H1 (cell line): ENCODE results near the gene PIK3R6. TPM values are rescaled to one million over a fixed set of nuclear protein-coding genes. Genes with fewer than 3 reads are reported as not detected.

ENCODE experiments used
- BRCA1 ChIP-seq: IDR thresholded peaks from 2 replicates; pipeline ENCODE4 v1.6.1; 2012; ENCODE audit warnings: low read depth, low read length, improper control_type of control experiment
- CBX8 ChIP-seq: fragments of 300-800, 300-1000 bp; sonication (generic); IDR thresholded peaks from 2 replicates; pipeline ENCODE4 v1.7.1; 2016; ENCODE audit warnings: low read depth, low read length, borderline replicate concordance
- CREB1 ChIP-seq: IDR thresholded peaks from 2 replicates; pipeline ENCODE4 v1.6.1; 2012; ENCODE audit warnings: inconsistent platforms
- EGR1 ChIP-seq: IDR thresholded peaks from 2 replicates; pipeline ENCODE4 v1.6.1; 2011; ENCODE audit warnings: low read depth, low read length, borderline replicate concordance
- FOSL1 ChIP-seq: IDR thresholded peaks from 2 replicates; pipeline ENCODE4 v1.6.1; 2011; ENCODE audit warnings: mild to moderate bottlenecking, low read depth, low read length, moderate library complexity; ENCODE audit not compliant: insufficient read depth
- HDAC6 ChIP-seq: IDR thresholded peaks from one replicate; pipeline ENCODE4 v1.7.1; 2012; ENCODE audit warnings: low read depth, mild to moderate bottlenecking, inconsistent platforms, low read length, moderate library complexity
- NANOG ChIP-seq: IDR thresholded peaks from 2 replicates; pipeline ENCODE4 v1.6.1; 2011; ENCODE audit warnings: low read length, low read depth, mild to moderate bottlenecking, inconsistent platforms; ENCODE audit not compliant: insufficient read depth, poor library complexity, severe bottlenecking
- POLR2A ChIP-seq, 2 experiments: IDR thresholded peaks; 1 replicate in 1 of 2; 2 replicates in 1 of 2; pipeline ENCODE4 v1.6.1; 2011; ENCODE audit warnings: low read depth in 2 of 2, low read length in 2 of 2, mild to moderate bottlenecking in 2 of 2; ENCODE audit errors: control extremely low read depth in 1 of 2
- SAP30 ChIP-seq: fragments of 300-600 bp; sonication (generic); IDR thresholded peaks from 2 replicates; pipeline ENCODE4 v1.7.1; 2012; ENCODE audit warnings: low read length, moderate library complexity, mild to moderate bottlenecking, inconsistent platforms; ENCODE audit not compliant: insufficient read depth, insufficient replicate concordance
- SIN3A ChIP-seq, 2 experiments: IDR thresholded peaks in 1 of 2; conservative IDR thresholded peaks in 1 of 2; 2 replicates each; pipeline ENCODE4 v1.6.1; 2011 to 2012; ENCODE audit warnings: low read length in 2 of 2, improper control_type of control experiment in 1 of 2, low read depth in 1 of 2, mild to moderate bottlenecking in 1 of 2
- SP2 ChIP-seq: IDR thresholded peaks from 2 replicates; pipeline ENCODE4 v1.6.1; 2012; ENCODE audit warnings: mild to moderate bottlenecking, low read length, inconsistent platforms
- SP4 ChIP-seq: IDR thresholded peaks from 2 replicates; pipeline ENCODE4 v1.6.1; 2012; ENCODE audit warnings: low read length, inconsistent platforms
- polyA plus RNA-seq, 7 experiments: library from polyadenylated mRNA; depleted of rRNA in 3 of 7; stranded (reverse) in 5 of 7; unstranded in 2 of 7; fragments of >200 nt in 5 of 7; fragments of 200-250 nt in 2 of 7; gene quantifications; 1 replicate in 5 of 7; 2 replicates in 1 of 7; 4 replicates in 1 of 7; pipeline versions ENCODE4 v1.2.1 to v1.2.3, GENCODE V29; 2011 to 2013; ENCODE audit warnings: missing spikeins in 2 of 7, mixed read lengths in 2 of 7
- total RNA-seq: library from RNA; stranded (reverse); fragmentation: NEBNext Ultra II Directional; extraction: Animal tissue kit (Norgen Biotek cat#: 25700); gene quantifications from 2 replicates; pipeline ENCODE4 v1.2.1, GENCODE V29; 2021
- TF ChIP-seq, protein P1 (sequence below): fragments of 300-600 bp; sonication (generic); IDR thresholded peaks from 2 replicates; pipeline ENCODE4 v1.7.1; 2012; ENCODE audit warnings: low read length, moderate library complexity, mild to moderate bottlenecking, inconsistent platforms; ENCODE audit not compliant: insufficient replicate concordance

The PIK3R6 gene
- total and polyA plus RNA-seq, 2 of the 8 experiments (the other 6 are each of a cell fraction or from before 2014, with no cell fraction given) = 0.24 to 1.2 TPM

DNA sequence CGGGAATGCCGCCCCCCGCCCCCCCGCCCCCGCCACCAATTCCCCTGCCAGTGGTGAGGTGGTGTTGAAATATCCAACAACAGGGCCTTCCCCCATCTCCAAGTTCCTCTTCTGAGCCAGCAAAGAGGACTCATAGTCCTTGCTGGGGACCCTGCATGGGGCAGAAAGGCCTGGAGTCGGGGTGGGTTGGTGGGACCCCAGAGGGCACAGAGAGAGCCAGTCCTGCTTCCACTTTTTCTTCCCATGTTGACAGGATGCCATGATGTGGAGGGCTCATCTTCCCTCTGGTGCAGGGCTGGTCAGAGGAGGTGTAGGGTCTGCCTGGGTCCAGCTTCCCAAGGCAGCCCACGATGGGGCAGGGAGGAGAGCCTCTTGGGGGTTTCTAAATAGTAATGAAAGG, 49.0 kb upstream of the PIK3R6 start (continued):
- TF ChIP-seq, protein P1, sequence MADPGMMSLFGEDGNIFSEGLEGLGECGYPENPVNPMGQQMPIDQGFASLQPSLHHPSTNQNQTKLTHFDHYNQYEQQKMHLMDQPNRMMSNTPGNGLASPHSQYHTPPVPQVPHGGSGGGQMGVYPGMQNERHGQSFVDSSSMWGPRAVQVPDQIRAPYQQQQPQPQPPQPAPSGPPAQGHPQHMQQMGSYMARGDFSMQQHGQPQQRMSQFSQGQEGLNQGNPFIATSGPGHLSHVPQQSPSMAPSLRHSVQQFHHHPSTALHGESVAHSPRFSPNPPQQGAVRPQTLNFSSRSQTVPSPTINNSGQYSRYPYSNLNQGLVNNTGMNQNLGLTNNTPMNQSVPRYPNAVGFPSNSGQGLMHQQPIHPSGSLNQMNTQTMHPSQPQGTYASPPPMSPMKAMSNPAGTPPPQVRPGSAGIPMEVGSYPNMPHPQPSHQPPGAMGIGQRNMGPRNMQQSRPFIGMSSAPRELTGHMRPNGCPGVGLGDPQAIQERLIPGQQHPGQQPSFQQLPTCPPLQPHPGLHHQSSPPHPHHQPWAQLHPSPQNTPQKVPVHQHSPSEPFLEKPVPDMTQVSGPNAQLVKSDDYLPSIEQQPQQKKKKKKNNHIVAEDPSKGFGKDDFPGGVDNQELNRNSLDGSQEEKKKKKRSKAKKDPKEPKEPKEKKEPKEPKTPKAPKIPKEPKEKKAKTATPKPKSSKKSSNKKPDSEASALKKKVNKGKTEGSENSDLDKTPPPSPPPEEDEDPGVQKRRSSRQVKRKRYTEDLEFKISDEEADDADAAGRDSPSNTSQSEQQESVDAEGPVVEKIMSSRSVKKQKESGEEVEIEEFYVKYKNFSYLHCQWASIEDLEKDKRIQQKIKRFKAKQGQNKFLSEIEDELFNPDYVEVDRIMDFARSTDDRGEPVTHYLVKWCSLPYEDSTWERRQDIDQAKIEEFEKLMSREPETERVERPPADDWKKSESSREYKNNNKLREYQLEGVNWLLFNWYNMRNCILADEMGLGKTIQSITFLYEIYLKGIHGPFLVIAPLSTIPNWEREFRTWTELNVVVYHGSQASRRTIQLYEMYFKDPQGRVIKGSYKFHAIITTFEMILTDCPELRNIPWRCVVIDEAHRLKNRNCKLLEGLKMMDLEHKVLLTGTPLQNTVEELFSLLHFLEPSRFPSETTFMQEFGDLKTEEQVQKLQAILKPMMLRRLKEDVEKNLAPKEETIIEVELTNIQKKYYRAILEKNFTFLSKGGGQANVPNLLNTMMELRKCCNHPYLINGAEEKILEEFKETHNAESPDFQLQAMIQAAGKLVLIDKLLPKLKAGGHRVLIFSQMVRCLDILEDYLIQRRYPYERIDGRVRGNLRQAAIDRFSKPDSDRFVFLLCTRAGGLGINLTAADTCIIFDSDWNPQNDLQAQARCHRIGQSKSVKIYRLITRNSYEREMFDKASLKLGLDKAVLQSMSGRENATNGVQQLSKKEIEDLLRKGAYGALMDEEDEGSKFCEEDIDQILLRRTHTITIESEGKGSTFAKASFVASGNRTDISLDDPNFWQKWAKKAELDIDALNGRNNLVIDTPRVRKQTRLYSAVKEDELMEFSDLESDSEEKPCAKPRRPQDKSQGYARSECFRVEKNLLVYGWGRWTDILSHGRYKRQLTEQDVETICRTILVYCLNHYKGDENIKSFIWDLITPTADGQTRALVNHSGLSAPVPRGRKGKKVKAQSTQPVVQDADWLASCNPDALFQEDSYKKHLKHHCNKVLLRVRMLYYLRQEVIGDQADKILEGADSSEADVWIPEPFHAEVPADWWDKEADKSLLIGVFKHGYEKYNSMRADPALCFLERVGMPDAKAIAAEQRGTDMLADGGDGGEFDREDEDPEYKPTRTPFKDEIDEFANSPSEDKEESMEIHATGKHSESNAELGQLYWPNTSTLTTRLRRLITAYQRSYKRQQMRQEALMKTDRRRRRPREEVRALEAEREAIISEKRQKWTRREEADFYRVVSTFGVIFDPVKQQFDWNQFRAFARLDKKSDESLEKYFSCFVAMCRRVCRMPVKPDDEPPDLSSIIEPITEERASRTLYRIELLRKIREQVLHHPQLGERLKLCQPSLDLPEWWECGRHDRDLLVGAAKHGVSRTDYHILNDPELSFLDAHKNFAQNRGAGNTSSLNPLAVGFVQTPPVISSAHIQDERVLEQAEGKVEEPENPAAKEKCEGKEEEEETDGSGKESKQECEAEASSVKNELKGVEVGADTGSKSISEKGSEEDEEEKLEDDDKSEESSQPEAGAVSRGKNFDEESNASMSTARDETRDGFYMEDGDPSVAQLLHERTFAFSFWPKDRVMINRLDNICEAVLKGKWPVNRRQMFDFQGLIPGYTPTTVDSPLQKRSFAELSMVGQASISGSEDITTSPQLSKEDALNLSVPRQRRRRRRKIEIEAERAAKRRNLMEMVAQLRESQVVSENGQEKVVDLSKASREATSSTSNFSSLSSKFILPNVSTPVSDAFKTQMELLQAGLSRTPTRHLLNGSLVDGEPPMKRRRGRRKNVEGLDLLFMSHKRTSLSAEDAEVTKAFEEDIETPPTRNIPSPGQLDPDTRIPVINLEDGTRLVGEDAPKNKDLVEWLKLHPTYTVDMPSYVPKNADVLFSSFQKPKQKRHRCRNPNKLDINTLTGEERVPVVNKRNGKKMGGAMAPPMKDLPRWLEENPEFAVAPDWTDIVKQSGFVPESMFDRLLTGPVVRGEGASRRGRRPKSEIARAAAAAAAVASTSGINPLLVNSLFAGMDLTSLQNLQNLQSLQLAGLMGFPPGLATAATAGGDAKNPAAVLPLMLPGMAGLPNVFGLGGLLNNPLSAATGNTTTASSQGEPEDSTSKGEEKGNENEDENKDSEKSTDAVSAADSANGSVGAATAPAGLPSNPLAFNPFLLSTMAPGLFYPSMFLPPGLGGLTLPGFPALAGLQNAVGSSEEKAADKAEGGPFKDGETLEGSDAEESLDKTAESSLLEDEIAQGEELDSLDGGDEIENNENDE = no peak
- TF ChIP-seq EGR1 (no peak), CBX8 (no peak), CREB1 (no peak), NANOG (no peak), SAP30 (no peak), POLR2A (IDR thresholded peaks at IDR 0.05; ENCODE audit: control extremely low read depth in 1 of 2, low read depth in 2 of 2, low read length in 2 of 2) (no peak), BRCA1 (no peak), SIN3A (conservative IDR thresholded peaks at IDR 0.05 in 1 of 2, IDR thresholded peaks at IDR 0.05 in 1 of 2; ENCODE audit: low read depth in 1 of 2, low read length in 2 of 2) (no peak), FOSL1 (no peak), SP4 (no peak), HDAC6 (no peak), SP2 (no peak)
